Measurements from ENCODE around the gene ZBED6. TPM values are rescaled to one million over a fixed set of nuclear protein-coding genes. Genes with fewer than 3 reads are reported as not detected.

ZBED6 gene
- total and polyA plus RNA-seq, 10 of the 15 experiments (the other 5 are each of a cell fraction or from before 2014, with no cell fraction given), result 0.13 to 15.9 (median 4.8) TPM

DNA sequence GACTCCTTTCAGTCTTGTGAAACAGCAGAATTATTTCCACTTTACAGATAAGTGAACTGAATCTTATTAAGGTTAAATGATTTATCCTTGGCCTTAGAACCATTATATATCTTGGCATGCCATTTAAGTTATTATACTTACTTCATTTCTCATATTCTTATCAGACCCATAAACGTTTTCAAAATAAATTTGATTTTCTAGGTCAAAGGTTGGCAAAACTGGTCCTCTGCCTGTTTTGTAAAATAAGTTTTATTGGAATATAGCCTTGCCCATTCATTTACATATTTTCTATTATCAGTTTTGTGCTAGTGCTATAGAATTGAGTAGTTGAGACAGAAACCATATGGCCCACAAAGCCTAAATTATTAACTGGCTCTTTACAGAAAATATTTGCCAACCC, 33.1 kb downstream of the ZBED6 start:
- Histone ChIP-seq H4K20me1 (ENCODE audit: control insufficient read depth, insufficient read depth) (no peaks in the 10 kb centered on the region), H3K9me3 (replicated peaks; ENCODE audit: control insufficient read depth, insufficient read depth, low read length) (no peaks in the 10 kb centered on the region), H3K27ac (ENCODE audit: control insufficient read depth, insufficient read depth) (no peak overlapping the region), H2AFZ (ENCODE audit: control insufficient read depth, low read depth, low read length) (no peak overlapping the region), H3K27me3 (replicated peaks in 1 of 2; ENCODE audit: control insufficient read depth in 2 of 2, insufficient read depth in 2 of 2, low read length in 1 of 2) (no peaks in the 10 kb centered on the region), H3K9ac (ENCODE audit: control insufficient read depth, insufficient read depth, low read length) (no peak overlapping the region), H3K4me2 (ENCODE audit: control insufficient read depth, insufficient read depth) (no peak overlapping the region), H3K79me2 (ENCODE audit: control insufficient read depth, insufficient read depth, low read length) (no peaks in the 10 kb centered on the region), H3K4me3 (no peak overlapping the region), H3K36me3 (ENCODE audit: control insufficient read depth in 2 of 2, insufficient read depth in 2 of 2, low read length in 1 of 2) (peaks cover 0 to 26% of the 10 kb centered on the region in 2 experiments; a peak in 3 of 4 replicates), H3K4me1 (ENCODE audit: control insufficient read depth, insufficient read depth, low read length) (no peaks in the 10 kb centered on the region)
- intact Hi-C loops (cut with micrococcal nuclease; ENCODE audit: unreplicated experiment) (no loop called here), in situ Hi-C loops (cut with MboI) (no loop called here)
- no TSS peak for BruUV-seq (replicated peaks)
- 28% methylated on average over 1 of the region's 1 CpG for WGBS (ENCODE audit: insufficient coverage, insufficient replicate concordance, low lambda C conversion rate, missing lambda C conversion rate)
- ChIA-PET POLR2A (no interaction called here), SMC1A (ENCODE audit: uncharacterized antibody, unreplicated experiment) (interaction anchor here (0.9 kb wide), 1 partner anchor 18 kb away, joined by 3 read pairs; no protein-coding TSS in a partner anchor), RAD21 (ENCODE audit: unreplicated experiment) (no interaction called here), CTCF (interaction anchor here (1.1 kb wide), 1 partner anchor 14 kb away, joined by 5 read pairs; no protein-coding TSS in a partner anchor)
- ATAC-seq, result no peak
- DNase-seq (ENCODE audit: low read depth, low spot score), result no peak
- FAIRE-seq, result no peak
- TF ChIP-seq WRNIP1 (IDR thresholded peaks at IDR 0.05; ENCODE audit: borderline replicate concordance, low read depth, low read length) (no peak), LARP7 (IDR thresholded peaks at IDR 0.05) (no peak), STAT1 (conservative IDR thresholded peaks at IDR 0.05) (no peak), POU2F2 (IDR thresholded peaks at IDR 0.05; ENCODE audit: borderline replicate concordance, low read depth, low read length) (no peak), RAD51 (IDR thresholded peaks at IDR 0.05) (no peak), HCFC1 (IDR thresholded peaks at IDR 0.05; ENCODE audit: low read length) (no peak), MYB (IDR thresholded peaks at IDR 0.05; ENCODE audit: borderline replicate concordance, low read depth, low read length) (no peak), ZZZ3 (IDR thresholded peaks at IDR 0.05; ENCODE audit: control insufficient read depth, insufficient read length, low read depth) (no peak), FOS (IDR thresholded peaks at IDR 0.05; ENCODE audit: borderline replicate concordance, extremely low read depth, insufficient read length) (no peak), RAD21 (IDR thresholded peaks at IDR 0.05; ENCODE audit: insufficient read depth, low read depth, low read length) (no peak)
- TF ChIP-seq, protein P1, sequence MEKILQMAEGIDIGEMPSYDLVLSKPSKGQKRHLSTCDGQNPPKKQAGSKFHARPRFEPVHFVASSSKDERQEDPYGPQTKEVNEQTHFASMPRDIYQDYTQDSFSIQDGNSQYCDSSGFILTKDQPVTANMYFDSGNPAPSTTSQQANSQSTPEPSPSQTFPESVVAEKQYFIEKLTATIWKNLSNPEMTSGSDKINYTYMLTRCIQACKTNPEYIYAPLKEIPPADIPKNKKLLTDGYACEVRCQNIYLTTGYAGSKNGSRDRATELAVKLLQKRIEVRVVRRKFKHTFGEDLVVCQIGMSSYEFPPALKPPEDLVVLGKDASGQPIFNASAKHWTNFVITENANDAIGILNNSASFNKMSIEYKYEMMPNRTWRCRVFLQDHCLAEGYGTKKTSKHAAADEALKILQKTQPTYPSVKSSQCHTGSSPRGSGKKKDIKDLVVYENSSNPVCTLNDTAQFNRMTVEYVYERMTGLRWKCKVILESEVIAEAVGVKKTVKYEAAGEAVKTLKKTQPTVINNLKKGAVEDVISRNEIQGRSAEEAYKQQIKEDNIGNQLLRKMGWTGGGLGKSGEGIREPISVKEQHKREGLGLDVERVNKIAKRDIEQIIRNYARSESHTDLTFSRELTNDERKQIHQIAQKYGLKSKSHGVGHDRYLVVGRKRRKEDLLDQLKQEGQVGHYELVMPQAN (conservative IDR thresholded peaks at IDR 0.05), result no peak
- TF ChIP-seq, protein P2, sequence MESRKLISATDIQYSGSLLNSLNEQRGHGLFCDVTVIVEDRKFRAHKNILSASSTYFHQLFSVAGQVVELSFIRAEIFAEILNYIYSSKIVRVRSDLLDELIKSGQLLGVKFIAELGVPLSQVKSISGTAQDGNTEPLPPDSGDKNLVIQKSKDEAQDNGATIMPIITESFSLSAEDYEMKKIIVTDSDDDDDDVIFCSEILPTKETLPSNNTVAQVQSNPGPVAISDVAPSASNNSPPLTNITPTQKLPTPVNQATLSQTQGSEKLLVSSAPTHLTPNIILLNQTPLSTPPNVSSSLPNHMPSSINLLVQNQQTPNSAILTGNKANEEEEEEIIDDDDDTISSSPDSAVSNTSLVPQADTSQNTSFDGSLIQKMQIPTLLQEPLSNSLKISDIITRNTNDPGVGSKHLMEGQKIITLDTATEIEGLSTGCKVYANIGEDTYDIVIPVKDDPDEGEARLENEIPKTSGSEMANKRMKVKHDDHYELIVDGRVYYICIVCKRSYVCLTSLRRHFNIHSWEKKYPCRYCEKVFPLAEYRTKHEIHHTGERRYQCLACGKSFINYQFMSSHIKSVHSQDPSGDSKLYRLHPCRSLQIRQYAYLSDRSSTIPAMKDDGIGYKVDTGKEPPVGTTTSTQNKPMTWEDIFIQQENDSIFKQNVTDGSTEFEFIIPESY (IDR thresholded peaks at IDR 0.05), result no peak
- TF ChIP-seq, protein P3, sequence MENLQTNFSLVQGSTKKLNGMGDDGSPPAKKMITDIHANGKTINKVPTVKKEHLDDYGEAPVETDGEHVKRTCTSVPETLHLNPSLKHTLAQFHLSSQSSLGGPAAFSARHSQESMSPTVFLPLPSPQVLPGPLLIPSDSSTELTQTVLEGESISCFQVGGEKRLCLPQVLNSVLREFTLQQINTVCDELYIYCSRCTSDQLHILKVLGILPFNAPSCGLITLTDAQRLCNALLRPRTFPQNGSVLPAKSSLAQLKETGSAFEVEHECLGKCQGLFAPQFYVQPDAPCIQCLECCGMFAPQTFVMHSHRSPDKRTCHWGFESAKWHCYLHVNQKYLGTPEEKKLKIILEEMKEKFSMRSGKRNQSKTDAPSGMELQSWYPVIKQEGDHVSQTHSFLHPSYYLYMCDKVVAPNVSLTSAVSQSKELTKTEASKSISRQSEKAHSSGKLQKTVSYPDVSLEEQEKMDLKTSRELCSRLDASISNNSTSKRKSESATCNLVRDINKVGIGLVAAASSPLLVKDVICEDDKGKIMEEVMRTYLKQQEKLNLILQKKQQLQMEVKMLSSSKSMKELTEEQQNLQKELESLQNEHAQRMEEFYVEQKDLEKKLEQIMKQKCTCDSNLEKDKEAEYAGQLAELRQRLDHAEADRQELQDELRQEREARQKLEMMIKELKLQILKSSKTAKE (IDR thresholded peaks at IDR 0.05; ENCODE audit: low read depth, poor library complexity, severe bottlenecking), result no peak
- TF ChIP-seq, protein P4, sequence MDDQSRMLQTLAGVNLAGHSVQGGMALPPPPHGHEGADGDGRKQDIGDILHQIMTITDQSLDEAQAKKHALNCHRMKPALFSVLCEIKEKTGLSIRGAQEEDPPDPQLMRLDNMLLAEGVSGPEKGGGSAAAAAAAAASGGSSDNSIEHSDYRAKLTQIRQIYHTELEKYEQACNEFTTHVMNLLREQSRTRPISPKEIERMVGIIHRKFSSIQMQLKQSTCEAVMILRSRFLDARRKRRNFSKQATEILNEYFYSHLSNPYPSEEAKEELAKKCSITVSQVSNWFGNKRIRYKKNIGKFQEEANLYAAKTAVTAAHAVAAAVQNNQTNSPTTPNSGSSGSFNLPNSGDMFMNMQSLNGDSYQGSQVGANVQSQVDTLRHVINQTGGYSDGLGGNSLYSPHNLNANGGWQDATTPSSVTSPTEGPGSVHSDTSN (IDR thresholded peaks at IDR 0.05; ENCODE audit: insufficient replicate concordance, low read depth, low read length), result no peak
- TF ChIP-seq, protein P5, sequence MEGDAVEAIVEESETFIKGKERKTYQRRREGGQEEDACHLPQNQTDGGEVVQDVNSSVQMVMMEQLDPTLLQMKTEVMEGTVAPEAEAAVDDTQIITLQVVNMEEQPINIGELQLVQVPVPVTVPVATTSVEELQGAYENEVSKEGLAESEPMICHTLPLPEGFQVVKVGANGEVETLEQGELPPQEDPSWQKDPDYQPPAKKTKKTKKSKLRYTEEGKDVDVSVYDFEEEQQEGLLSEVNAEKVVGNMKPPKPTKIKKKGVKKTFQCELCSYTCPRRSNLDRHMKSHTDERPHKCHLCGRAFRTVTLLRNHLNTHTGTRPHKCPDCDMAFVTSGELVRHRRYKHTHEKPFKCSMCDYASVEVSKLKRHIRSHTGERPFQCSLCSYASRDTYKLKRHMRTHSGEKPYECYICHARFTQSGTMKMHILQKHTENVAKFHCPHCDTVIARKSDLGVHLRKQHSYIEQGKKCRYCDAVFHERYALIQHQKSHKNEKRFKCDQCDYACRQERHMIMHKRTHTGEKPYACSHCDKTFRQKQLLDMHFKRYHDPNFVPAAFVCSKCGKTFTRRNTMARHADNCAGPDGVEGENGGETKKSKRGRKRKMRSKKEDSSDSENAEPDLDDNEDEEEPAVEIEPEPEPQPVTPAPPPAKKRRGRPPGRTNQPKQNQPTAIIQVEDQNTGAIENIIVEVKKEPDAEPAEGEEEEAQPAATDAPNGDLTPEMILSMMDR (IDR thresholded peaks at IDR 0.05 in 2 of 3, conservative IDR thresholded peaks at IDR 0.05 in 1 of 3; ENCODE audit: control insufficient read depth in 2 of 3, extremely low read depth in 1 of 3, insufficient read depth in 1 of 3, low read depth in 3 of 3, low read length in 3 of 3), result no peak
